Occipital lobe (tissue), 2 donors: ENCODE measurements around the gene TAOK1. TPM values are rescaled to one million over a fixed set of nuclear protein-coding genes. Genes with fewer than 3 reads are reported as not detected.
A peak's percentile ranks its signal among the peaks of the same experiment; 100 is the strongest.
"Not testable (repeated sequence)": the region's sequence is repeated elsewhere in the genome, so short reads cannot be mapped to it uniquely, and the experiment has no call there.

ENCODE experiments used
- DNase-seq: peaks from one replicate; lab custom pipeline; 2025; lab: John Stamatoyannopoulos, UW
- total RNA-seq: library from RNA; depleted of rRNA; stranded (reverse); fragments of >200 nt; gene quantifications from one replicate; pipeline ENCODE4 v1.2.3, GENCODE V29; 2014

The TAOK1 gene
- 170 TPM for total RNA-seq

DNA sequence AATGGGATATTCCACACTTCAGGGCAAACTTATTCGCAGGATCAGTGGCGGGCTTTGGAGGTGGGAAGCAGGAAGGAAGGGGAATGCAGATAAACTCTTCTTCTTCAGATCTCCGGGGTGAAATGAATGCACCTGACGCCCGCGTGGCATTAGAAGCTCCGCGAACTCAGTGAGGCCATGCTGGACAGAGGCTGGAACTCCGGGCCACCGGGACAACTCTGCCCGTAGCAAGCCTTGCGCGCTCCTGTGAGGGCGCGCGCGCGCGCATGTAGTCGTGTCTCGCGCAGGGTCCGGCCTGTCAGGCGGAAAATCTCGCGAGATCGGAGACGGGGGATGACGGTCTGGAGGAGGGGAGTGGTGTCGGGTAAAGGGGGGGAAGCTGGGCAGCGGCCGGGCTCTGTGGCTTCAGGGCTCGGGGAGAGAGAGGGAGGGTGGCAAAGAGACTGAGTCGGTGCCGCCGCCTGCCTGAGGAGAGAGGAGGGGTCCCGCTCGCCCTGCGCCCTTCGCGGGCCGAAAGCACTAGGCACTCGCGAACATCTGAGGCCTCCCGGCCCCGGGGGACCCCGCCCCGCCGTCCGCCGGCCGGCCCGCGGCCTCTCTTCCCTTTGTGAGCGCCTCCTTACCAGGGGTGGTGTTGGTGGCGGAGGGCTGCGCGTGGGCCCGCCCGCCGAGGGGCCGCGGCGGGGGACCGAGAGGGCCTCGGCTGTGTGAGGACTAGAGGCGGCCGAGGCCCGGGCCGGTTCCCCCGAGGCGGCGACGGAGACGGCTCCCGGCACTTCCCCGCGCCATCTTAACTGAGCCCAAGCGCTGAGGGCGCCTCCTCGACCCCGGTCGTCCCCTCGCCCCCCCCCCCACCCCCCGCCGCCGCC is at the start of gene TAOK1:
TAOK1 (plus strand) TSS at position 382 of the 869 bp plus-strand sequence. CDS start 61,186 bp downstream, outside the sequence.
- peak; percentile 97 for DNase-seq

DNA sequence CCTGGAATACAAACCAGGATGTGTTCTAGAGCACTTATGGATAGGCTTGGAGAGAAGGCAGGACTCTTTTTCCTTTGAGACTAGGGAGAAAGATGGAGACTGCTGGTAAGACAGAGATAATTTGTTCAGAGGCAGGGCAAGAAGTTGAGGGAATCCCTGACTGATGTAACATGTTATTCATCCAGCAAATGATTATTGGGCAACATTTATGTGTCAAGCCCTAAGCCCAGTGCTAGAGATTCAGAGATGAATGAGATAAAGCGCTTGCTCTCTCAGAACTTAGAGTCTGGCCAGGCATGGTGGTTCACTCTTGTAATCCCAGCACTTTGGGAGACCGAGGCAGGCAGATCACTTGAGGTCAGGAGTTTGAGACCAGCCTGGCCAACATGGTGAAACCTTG is 48.4 kb upstream of the TAOK1 start:
- DNase-seq, result no peak

DNA sequence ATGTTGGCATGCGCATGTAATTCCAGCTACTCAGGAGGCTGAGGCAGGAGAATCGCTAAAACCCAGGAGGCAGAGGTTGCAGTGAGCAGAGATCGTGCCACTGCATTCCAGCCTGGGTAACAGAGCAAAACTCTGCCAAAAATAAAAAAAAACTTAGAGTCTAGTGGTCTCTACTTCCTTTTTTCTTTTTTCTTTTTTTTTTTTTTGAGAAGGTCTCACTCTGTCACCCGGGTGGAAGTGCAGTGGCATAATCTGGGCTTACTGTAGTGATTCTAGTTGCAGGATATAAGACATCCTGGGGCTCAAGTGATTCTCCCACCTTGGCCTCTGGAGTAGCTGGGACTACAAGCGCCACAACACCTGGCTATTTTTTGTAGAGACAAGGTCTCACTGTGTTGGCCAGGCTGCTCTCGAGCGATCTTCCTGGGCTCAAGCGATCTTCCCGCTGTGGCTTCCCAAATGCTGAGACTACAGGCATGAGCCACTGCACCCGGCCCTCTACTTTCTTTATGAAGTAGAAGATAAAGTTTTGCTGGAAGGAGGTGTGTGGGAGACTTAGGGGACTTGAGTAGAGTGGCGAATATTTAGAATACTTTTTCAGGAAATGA is 47.9 kb upstream of the TAOK1 start:
- DNase-seq, result no peak

DNA sequence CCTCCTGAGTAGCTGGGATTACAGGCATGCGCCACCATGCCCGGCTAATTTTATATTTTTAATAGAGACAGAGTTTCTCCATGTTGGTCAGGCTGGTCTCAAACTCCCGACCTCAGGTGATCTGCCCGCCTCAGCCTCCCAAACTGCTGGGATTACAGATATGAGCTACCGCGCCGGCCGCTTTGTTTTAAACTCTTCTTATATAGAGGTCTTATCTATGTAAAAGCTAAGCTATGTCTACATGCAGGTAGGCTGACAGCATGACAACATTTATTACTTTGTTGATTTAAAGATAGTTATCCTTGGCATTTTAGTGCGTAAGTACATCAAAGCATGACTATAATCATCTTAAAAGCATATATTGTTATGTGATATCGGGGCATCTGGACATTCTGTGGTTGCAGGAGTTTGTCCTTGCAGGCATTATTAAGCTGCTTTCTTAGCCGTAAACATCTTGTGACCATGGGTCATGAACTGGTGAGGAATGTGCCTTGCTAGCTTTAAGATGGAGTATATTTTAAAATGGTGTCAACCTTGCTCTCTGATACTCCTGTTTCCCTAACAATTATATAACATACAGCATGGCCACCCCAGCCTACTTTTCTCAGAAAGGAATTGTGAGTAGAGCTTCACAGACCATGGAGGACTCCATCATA is 45.8 kb upstream of the TAOK1 start:
- no peak for DNase-seq

DNA sequence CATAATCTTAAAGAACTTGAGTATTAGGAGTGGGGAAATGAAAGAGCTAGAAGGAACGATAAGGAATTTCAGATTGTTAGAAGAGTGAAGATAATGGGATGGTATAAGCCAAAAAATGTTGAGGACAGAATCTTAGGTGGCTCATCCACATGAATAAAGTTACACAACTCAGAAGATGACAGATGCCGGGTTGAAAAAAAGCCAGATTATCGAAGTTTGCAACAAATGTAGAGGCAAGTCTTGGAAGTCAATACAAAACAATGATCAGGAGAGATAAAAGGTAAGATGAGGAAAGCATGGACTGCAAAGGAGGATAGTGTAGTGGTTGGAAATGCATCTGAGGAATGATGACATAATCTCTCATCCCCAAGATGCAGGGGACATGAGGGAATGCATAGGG is 45.1 kb upstream of the TAOK1 start:
- DNase-seq, result no peak

DNA sequence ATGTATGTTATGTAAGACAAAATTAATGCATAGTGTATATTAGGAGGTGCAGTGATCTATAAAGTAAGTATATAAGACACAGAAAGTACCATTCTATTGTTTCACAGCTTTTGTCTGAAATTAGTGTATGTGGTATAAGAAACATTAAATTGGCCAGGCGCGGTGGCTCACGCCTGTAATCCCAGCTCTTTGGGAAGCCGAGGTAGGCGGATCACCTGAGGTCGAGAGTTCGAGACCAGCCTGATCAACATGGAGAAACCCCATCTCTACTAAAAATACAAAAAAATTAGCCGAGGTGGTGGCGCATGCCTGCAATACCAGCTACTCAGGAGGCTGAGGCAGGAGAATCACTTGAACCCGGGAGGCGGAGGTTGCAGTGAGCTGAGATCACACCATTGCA is 44.7 kb upstream of the TAOK1 start:
- not testable (repeated sequence) for DNase-seq

DNA sequence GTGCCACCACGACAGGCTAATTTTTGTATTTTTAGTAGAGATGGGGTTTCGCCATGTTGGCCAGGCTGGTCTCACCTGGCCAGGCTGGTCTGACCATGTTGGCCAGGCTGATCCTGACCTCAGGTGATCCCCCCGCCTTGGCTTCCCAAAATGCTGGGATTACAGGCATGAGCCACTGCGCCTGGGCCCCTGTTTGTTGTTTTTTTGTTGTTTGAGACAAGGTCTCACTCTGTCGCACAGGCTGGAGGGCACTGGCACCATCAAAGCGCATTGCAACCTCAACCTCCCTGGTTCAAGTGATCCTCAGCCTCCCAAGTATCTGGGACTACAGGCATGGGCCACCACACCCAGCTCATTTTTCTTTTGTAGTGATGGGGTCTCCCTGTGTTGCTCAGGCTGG is 43.7 kb upstream of the TAOK1 start:
- DNase-seq, result no peak

DNA sequence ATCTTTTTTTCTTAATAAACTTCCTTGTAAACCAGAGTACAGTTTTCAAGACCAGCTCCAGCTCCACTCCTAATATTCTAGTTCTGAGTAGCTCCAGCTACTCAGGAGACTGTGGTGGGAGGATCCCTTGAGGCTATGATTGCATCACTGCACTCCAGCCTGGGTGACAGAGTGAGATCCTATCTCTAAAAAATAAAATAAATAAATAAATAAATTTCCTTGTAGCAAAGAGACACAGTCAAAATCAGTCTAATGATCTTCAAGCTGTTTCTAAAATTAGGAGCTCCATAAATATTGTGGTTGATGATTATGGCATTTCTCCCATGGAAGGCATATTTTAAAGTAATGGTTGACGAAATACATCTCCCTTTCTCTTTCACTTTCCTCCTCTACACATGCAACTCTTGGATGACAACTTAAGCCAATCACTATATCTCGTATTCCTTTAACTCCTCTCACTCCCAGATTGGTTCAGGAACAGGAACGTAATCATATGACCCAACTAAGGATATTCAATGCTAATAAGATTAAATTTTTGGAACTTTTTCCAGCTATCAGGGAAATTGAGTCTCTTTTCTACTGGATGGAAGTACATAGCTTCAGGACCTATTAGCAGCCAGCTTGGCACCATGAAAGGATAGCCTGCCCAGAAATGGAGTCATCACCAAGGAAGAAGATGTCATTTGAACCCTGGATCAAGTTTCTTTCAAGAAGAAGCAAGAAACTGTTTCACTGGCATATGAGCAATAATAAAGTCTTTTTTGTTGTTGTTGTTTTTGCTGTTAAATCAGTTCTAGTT is 42.1 kb upstream of the TAOK1 start:
- DNase-seq, result no peak

DNA sequence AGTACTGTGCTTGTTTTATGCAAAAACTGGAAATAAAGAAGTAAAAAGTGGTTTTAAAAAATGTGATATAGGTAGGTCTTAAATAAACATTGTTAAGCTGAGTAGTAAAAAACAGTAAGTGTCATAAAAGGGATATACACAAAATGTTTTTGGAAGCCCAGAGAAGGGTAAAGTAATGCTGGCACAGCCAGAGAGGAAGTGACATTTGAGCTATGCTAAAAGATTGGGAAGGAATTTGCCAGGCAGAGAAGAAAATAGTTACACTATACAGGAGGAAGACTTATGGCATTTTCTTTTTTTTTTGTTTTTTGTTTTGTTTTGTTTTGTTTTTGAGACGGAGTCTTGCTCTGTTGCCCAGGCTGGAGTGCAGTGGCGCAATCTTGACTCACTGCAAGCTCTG is 40.8 kb upstream of the TAOK1 start:
- no peak for DNase-seq

DNA sequence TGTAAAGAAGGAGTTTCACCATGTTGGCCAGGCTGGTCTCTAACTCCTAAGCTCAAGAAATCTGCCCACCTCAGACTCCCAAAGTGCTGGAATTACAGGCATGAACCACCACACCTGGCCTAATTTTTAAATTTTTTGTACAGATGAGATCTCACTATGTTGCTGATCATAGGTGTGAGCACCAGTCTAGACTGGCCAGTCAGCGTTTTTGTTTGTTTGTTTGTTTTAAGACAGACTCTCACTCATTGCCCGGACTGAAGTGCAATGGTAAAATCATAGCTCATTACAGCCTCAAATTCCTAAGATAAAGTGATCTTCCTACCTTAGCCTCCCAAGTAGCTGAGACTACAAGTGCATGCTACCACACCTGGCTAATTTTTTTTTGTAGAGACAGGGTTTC is 38.0 kb upstream of the TAOK1 start:
- DNase-seq, result no peak

DNA sequence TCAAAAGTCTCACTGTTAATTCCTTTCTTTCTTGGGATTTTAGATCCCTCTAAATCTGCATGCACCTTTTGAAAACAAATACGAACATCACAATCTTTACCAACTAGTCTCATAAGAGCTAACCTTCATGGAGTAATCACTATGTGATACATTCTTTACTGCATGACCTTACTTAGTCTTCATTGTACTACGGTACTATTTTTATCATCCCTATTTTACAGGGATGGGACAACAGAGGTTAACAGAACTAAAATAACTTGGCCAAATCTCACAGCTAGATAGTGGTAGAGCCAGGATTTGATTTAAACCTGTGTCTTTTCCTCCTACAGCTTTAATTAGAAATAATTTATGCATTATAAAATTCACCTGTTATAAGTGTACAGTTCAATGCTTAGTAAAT is 32.9 kb upstream of the TAOK1 start:
- DNase-seq, result no peak

DNA sequence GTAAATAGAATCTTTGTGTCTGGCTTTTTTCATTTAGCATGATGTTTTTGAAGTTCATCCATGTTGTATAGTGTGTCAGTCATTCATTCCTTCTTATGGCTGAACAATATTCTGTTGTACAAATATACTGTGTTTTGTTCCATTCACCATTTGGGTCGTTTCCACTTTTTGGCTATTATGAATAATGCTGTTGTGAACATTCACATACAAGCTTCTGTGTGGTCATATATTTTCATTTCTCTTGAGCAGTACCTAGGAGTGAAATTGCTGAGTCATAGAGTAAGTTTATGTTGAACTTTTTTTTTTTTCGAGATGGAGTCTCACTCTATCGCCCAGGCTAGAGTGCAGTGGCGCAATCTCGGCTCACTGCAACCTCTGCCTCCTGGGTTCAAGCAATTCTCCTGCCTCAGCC is 32.3 kb upstream of the TAOK1 start:
- DNase-seq, result no peak

DNA sequence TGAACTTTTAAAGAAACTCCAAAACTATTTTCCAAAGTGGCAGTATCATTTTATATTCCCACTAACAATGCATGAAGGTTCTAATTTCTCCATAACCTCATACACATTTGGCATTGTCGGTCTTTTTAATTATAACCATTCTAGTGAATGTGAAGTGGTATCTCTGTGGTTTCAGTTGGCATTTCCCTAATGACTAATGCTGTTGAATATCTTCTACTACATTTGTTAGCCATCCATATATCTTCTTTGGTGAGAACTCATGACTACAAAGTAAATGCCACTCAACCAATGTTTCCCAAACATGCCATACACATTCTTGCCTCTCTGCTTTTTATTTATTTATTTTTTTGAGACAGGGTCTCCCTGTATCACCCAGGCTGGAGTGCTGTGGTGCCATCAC is 31.7 kb upstream of the TAOK1 start:
- DNase-seq, result no peak

DNA sequence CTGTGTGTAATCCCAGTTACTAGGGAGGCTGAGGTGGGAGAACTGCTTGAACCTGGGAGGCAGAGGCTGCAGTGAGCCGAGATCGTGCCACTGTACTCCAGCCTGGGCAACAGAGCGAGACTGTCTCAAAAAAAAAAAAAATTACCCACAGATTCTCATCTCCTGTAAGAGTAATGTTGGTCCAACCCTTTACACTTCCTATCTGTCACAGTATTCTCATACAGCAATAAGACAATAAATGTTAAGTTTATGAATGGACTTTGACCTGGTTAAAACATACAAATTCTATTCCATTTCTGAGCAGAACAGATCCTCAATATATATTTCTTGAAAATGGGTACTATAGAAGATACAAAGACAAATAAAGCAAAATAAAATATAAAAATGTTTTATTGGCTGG is 30.4 kb upstream of the TAOK1 start:
- DNase-seq, result no peak

DNA sequence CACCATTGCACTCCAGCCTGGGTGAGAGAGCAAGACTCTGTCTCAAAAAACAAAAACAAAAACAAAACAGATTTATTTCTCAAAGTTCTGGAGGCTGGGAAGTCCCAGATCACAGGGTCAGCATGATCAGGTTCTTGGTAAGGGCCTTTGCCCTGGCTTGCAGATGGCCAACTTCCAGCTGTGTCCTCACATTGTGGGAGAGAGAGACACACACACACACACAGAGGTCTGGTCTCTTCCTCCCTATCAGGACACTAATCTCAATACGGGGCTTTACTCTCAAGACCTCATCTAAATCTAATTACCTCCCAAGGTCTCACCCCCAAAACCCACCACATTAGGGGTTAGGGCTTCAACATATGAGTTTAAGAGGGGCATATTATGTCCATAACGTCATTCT is 26.4 kb upstream of the TAOK1 start:
- no peak for DNase-seq

DNA sequence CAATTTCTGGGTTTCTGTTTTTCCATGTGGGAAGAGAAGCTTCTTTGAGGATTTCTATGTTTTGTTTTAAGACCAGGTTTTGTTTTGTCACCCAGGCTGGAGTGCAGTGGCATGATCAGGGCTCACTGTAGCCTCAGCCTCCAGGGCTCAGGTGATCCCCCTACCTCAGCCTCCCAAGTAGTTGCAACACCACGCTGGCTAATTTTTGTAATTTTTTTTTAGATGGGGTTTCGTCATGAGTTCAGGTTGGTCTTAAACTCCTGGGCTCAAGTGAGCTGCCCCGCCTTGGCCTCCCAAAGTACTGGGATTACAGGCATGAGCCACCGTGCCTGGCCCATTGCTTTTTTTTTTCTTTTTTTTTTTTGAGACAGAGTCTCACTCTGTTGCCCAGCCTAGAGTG is 25.5 kb upstream of the TAOK1 start:
- DNase-seq, result no peak

DNA sequence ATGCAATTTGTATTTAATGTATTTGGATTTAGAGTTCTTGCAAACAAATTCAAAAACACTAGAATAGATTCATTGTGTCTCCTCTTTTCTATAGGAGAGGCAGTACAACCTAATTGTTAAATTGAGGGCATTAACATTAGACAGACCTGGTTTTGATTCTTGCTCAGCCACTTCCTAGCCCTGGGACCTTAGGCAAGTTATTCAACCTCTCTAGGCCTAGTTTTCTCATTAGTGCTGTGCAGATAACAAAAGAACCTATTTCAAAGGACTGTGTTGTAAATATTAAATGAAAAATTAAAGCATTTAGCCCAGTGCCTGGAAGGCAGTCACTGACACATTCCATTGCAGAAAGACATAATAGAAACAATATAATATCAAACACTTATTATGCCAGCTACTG is 22.0 kb upstream of the TAOK1 start:
- no peak for DNase-seq

DNA sequence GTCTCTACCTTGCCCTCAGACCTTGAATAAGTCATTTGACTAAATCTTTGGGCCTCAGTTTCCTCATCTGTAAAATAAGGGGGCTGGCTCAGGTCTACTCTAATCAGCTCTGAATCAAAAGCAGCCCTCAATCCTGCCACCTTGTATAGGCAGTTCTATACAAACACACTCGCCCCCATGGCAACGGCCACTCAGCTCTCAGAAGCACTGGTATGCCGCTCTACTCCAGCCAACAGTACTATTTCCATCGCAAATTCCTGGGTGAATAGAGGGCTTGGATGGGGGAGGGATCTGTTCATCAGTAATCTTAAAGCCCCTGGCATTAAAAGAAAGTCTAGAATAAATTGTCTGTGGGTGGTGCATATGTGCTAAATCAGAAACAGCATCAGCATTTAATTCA is 21.2 kb upstream of the TAOK1 start:
- no peak for DNase-seq

DNA sequence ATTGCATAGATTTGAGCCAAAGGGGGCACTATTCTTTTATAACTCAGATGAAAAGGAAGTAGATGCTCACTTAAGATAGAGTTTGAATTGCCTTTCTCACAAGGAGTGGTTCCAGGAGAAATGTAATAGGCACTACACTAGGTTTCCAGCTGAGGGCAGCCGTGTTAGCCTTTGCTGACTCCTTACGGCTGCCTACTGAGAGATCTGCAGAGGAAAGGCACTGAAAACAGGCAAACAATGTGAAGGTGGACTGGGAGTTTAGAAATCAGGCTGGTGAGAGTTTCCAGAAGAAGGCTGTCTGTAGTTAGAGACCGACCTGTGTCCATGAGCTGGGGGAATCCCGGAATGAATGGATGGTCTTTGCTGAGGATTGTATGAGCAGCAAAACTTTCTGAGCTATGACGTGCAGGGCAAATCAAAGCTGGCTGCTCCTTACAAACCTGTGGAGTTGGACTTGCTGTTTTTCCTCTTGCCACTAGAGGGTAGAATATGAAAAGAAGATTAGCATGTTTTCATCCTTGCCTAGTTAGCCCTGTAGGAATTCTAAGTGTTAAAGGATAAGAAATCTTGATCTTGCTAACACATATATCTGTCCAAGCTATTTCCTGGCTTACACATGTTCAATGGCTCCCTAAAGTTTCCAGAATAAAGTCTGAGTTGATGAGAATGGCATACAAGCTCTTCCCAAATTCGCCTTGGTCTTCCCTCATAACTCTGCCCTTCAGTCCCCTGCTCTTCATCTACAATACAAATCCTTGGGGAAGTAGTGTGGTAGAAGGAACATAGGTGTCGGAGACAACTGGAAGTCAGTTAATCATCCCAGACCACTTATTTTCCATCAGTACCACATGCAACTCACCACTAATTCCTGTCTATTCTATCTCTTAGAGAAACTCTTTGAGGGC is 20.1 kb upstream of the TAOK1 start:
- peak; percentile 11 for DNase-seq

DNA sequence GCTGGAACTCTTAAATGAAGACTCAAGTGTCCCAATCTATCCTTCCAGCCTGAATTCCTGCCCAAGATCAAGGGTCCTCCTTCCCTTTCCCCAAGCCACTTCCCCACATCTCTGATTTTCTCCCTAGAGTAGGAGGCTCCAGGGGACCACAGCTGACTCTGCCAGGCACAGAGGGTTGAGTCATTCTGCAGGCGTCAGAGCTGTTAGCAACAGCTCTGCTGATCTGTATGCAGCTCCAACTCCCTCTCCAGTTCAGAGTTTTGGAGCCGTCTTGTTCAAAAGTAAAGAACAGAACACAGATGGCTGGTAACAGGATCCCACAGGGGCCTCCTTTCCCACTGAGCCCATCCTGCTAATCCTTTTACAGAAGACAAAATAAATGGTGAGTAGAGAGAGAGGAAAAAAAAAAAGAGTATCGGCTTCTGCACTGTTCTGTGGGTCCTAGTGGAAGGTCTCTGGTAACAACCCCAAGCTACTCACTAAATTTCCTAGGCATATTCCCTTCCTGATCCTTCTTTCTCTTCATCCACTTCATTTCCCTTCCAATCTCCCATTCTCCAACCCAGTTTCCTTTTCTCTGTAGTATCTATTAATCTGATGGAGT is 13.4 kb upstream of the TAOK1 start:
- DNase-seq, result peak; percentile 89
